Measurements from ENCODE around the gene PLBD2.

DNA sequence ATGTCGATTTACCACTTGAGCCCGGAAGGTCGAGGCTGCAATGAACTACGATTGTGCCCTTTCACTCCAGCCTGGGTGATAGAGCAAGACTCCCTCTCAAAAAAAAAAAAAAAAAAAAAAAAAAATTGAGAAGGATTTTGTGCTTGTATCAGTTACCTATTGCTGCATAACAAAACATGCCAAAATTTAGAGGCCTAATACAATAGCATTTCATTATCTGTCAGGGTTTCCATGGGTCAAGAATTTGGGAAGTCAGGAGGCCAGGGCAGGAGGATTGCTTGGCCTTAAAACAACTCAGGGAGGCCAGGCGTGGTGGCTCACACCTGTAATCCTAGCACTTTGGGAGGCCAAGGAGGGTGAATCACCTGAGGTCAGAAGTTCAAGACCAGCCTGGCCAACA lies 18.8 kb upstream of the PLBD2 start:
- TF ChIP-seq CTCF (conservative IDR thresholded peaks at IDR 0.05 in 1 of 2, IDR thresholded peaks at IDR 0.05 in 1 of 2; ENCODE audit: low read depth in 1 of 2, low read length in 2 of 2) (no peak), EZH2 (IDR thresholded peaks at IDR 0.05; ENCODE audit: low read length, missing control alignments) (no peak)
